Activated CD8-positive, alpha-beta memory T cell treated with anti-CD3 and anti-CD28 coated beads, Interleukin-2, amount 50 U/mL, for 24 hours (primary cell): Measurements from ENCODE around the gene RGS13.

Experiments used
- DNase-seq: peaks from one replicate; pipeline ENCODE4 v3.0.0-alpha.2; 2020; ENCODE audit errors: extremely low read depth

Gene RGS13, protein sequence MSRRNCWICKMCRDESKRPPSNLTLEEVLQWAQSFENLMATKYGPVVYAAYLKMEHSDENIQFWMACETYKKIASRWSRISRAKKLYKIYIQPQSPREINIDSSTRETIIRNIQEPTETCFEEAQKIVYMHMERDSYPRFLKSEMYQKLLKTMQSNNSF

DNA sequence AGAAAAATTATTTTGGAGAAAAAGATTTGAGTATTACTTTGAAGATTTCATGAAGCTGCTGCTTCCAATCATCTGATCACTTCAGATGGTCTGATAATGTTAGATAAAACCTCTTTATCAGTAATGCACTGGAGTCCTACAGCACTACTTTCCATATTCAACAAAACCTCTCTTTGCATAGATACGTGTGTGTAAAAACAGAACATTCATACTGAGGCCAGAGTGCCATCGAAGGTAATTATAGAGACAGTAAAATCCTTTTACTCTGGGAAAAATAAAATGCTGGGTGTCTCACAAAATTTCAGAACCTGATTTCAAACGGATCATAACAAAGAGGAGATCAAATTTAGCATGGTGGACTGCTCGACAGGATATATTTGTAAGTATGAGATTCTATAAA, at the start of gene RGS13:
Gene RGS13 (plus strand): TSS at position 209 of the 400 bp plus-strand sequence. CDS start 8,188 bp downstream, outside the sequence.
- no peak for DNase-seq

DNA sequence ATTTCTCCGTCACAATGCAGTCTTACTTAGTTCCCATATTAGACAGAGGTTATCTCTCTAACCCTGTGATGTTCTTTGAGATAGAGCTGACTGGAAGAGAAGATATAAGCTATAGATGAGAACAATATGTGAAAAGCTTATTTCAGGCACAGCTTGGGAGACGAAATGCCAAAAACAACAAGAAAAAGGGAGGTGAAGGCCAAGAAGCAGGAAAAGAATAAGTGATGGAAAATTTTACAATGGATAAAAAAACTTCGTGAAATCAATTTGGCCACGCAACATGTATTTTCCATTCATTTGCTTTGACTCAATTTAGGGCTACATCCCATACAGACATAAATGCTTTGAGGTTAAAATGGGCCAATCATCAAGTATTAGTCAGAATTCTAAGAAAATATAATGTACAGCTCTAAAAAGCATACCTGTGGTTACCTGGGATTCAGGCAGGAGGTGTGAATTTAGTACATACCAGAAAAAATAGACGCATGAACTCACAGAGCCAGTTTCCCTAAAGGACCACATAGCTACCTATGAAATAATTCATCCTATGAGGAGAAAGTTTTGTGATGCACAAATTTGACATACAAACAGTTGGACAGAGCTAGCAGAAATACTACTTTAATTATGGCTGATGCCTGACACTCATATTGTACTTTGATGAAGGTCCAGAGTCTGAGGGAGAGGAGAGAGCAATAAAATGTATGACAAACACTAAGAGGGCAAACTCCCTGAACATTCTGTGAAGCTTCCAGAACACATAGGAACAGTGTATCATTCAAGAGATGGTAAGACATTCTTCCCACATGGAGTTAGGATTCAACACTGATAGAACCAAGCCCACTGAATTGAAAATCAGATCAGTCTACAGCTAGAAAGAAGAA, 48.3 kb upstream of the RGS13 start:
- DNase-seq, result no peak

DNA sequence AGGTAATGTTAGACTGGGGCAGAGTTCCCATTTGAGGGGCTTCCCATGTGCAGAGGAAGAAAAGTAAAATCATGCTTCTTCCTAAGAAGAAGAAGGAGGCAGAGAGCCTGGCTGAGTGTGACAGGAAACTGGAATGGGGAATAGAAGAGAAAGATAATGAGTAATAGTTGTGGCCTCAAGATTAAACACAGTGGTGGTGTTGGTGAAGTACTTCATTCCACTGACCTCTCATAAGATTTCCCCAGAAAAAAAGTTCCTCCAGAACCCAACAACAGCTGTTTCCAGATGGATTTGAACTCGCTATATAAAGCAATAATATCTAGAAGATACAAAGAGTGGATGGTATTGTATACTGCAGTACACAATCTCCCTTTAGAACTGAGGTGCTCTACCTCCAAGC, 47.4 kb upstream of the RGS13 start:
- DNase-seq, result no peak

DNA sequence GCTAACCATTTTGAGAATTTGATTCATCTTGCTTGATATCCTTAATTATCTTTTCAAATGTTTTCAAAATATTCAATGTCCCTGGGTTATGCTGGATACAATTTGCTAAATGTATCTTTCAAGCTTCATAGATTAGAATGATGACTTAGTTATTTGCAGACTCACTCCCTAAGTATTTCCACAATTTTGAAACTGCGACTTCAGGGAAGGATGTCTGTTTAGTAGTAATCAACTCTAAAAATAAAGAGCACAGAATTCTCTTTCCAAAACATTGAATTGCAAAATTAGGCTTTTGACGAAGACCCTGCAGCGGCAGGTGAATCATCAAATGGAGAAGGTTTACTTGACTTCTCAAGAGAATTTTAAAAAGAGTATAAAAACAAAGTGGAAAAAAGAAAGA, 46.1 kb upstream of the RGS13 start:
- no peak for DNase-seq

DNA sequence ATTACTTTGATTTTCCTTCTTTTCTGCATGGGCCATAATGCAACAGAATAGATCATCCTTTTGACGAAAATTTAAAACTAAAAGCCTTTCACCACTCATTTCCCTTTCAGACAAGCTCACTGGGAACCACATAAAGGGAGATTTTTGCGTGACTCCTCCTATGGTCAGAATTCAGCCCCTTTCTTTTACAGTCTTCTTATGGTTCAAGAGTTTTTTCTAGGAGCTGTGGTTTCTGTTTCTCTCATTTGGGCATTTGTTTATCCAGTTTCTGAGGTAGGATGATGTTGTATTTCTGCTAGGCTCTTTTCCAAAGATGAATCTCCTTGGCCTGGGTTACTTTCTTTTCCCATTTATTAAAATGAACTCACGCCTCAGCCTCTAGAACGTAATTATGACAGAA, 43.4 kb upstream of the RGS13 start:
- DNase-seq, result no peak

DNA sequence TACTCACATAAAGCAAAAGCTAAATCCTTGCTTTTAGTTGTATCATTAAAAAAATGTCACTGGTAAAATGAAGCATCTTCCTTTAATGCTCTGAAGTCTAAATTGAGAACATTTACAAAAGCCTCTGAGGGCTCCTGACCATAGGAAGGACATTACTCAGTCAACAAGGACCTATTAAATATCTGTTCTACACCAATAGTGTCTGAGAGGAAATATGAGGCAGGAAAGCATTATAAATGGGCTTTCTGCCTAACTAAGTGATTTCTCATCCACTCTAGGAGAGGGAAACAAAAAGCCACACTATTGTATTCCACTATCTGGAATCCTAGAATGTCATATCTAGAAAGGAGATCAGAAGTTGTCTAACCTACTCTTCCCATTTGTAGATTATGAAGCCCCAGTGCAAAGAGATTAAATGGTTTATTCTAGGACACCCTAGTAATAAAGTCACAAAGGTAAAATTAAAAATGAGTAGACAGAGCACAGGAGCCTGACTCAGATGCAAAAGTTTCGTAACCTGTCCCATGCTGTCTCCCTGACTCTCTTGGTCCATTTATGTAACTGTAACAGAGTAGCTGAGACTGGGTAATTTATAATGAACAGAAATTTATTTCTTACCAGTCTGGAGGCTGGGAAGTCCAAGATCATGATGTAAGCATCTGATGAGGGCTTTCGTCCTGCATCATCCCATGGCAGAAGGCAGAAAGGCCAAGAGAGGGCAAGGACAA, 42.8 kb upstream of the RGS13 start:
- DNase-seq, result no peak

DNA sequence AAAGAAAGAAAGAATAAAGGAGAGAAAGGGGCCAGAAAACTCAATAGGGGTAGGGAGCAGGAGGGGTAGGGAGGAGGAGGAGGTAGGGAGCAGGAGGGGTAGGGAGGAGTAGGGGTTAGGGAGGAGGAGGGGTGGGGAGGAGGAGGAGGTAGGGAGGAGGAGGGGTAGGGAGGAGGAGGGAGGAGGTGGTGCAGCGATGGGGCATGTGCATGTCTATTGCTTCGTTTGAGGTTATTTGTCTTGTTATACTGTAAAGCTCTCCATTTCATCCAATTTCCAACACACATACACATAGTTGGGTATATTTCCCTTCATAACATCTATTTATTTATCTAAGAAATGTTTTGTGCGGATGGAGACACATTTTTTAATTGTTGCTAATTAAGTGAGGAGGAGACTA, 40.6 kb upstream of the RGS13 start:
- DNase-seq, result no peak

DNA sequence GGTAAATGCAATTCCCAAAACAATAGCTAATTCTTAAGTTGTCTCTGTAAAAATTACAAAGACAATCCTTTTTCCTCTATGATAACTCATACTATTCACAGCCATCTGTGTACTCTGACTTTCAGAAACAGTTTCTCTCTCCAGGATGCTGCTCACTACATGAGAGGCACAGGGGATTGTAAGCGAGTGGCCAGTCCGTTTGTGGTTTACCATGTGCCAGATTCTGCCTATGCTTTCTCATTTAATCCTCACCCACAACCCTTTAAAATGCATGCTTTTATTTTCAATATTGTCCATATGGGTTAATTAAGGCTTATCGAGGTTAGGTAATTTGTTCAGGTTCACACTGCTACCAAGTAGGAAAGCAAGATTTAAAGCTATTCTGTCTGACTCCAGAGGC, 37.4 kb upstream of the RGS13 start:
- no peak for DNase-seq

DNA sequence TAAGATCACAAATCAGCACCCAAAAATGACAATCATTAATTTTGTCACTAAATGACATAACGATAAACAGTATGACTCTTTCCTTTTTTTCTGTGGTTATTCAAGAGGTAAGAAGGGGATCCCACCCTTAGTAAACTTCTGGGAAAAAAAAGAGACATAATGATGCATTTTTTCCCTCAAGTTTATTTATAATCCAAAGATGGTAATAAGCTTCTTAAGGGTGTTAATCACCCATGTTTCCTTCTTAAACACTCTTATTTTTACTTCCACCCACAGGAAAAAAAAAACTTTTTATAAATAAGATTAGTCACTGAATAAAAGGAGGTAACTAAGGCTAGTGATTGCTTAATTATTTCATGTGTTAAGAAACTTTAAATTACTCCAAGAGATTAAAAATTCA, 35.7 kb upstream of the RGS13 start:
- DNase-seq, result no peak

DNA sequence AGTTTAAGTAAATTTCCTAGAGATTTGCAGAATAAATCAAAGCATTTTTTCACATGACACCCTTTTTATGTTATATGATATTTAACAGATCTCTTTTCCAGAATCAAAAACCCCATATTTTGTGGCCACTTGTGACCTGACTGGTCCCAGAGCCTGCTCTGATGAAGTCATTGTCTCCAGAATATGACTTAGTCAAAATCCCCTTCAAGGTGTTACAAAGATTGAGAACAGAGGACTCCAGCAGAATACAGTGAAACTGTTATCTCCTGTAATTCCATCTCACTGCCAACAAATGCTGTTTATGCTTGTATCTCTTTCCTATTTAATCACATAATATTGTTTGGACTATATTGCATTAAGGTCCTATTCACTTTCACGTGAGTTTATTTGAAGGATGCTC, 34.8 kb upstream of the RGS13 start:
- DNase-seq, result no peak

DNA sequence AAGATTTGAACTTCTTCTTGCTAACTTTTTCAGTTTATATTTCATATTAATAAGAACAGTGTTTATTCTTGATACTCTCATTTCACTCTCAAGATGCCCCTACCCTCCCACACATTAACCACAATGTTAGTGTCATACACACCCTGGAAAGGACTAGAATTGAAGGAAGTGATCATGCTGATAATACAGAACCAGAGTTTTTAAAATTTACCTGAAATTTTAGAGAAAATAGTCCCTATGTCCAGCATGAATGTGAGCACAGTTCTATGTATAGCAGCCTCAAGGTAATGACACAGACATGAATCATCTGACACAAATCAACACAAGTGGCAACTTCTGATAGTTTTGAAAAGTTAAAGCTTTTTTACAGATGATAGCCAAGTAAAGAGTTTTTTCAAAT, 34.4 kb upstream of the RGS13 start:
- no peak for DNase-seq

DNA sequence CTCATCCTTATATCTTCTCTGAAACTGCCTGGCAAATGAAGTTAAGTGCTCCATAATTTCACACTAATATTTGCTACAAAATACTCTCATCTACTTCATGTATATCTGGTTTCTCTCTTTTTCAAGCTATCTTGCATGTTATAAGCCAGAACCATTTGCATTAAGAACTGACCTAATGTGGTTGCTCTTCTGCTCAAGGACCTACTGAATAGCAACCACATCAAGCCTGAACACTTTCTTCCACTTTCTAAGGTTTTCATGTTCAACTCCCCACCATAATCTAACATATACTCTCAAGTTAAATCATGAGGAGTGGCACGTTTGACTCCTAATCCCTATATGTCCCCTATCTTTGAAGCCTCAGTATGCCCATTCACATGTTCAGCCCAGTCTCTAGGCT, 33.2 kb upstream of the RGS13 start:
- no peak for DNase-seq

DNA sequence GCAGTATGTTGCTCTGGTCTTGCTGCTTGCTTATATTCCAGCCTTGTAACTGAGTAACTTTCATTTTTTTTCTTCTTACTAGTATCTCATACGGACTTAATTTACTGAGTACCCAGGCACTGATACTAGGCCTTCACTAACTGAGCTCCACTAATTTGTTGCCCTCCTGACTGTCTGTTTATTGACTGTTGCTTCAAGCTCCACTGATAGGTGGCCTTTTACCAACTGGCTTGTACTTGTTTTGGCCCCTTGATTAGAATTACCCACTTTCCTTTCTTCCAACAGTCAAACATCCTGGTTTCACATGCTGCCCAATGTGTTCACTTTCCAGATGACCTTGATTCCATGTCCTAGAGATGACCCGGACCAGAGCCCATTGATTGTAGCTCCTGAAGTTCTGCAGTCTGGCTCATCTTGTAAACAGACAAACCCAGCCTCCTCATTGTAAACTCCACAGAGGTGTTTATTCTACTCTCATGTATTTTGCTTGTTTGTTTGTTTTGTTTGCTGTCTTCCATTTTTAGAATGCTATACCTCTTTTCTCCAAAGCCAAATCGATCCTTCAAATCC, 32.6 kb upstream of the RGS13 start:
- DNase-seq, result no peak

DNA sequence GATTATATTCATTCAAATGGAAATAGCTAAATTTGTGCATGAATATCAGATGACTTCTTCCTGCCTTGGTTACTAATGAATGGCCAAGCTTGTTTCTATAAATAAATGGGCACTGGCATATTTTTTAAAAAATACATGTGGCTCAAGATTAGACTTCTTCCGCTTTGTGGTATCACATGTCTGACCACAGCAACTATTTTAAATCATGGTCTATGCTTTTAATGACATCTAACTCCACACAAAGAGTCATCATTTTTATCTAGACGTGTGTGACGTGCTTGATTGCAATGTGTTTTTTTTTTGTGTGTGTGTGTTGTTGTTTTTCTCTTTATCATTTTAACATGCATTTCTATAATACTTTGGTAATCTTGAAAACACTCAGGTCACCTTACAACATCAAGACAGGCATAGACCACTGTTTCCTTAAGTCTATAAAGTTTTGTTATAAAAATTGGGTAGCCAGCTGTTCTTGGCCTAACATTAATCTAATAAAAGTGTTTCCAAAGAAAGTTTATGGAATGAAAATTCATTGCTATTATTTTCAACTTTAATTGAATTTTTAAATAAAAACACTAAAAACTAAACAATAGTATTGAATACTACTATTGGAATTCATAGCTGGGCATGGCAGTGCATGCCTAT, 30.8 kb upstream of the RGS13 start:
- DNase-seq, result no peak

DNA sequence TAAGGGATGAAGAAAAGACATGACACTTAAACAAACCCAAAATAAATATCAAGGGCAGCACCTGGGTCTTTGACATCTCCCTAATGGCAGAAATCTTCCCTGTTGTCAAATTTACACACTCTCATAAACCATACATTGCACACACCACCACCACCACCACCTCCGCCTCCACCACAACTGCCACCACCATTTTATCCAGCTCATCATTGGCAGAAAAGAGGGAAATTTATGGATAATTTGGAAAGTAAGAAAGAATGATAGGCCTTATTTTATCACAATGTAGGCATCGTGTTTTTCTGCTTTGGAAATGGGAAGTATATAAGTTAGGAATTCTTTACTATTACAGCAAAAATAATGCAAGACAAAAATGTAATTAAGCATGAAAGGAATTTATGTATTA, 27.3 kb upstream of the RGS13 start:
- DNase-seq, result no peak

DNA sequence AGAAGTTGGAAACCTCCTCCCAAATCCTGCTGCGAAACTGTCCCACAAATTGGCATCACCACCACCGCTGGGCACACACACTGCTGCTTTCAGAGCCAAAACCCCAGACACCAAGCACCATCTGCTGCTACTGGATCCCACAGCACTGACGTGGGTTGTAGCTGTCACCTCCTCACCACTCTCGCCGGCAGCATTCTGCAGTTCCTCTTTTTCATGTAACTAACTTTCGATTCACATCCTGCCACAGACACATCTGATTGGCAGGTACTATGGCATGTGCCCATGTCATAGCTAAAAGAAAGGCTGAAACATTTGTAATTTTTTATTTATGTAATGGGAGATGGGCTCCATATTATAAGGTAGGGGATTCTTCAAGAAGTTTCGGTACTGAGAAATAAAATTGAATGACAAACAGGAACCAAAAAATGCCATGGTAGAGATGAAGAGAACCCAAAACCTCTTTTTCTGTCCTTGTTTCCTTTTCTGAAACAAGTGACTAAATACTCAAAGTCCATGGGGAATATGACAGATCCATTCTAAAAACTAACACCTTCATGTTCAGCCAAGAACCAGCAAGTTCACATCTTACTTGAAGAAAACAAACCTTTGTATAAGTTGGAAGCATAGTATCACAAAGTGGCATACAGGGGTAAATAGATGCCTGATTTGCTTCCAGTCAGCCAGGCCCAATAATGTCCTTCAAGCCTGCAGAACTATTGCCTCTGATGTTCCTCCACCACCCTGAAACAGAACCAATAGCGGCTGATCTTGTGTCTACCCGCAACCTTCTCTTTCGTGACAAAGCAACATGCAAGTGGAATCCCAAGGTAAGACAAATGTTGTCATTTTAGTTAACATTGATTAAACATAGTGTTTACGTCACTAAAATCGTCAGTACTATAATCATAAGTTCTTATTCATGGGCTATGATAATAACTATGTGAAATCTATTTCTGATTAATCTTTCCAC, 26.6 kb upstream of the RGS13 start:
- peak; percentile 2 for DNase-seq

DNA sequence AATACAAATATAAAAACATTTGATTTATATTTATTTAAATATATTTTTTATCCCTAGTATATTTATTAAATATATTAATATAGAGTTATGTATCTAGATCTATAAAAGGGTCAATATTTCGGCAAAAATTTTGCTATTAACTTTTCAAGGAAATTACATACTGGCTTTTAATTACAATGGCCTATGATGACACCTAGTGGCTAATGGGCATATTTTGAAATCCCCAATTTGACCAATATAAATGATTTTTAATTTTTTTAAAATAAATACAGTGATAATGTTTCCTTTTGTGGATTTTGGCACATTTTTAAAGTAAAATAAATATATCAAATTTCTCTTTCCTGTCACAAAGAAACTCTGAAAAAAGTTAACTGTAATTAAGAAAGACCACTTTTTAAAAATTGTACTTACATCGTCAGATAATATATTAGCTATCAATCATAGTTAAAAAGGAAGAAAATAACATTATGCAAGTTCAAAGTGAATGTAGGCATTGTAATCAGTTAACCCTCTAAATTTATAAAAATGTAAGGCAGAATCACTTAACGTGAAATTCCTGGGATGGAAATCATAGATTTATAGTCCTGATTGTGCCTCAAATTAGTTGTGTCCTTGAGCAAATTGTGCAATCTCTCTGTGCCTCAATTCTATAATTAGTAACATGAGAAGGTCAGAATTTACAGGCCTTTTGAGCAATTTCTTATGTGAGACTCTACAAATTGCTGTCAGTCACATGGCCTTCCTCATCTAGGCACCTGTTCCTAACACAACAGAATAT, 25.6 kb upstream of the RGS13 start:
- DNase-seq, result no peak

DNA sequence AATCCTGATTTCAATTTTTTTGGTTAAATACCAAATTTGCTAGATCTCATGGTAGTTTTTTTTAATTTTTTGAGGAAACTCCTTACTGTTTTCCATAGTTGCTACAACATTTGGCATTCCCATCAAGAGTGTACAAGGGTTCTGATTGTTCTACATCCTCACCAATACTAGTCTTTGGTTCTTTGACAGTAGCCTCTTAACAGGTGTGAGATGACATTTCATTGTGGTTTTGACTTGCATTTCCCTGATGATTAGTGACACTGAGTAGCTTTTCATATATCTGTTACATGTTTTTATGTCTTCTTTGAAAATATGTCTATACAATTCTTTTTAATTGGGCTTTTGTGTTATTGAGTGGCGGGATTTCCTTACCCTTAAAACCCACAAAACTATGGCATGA, 20.9 kb upstream of the RGS13 start:
- DNase-seq, result no peak

DNA sequence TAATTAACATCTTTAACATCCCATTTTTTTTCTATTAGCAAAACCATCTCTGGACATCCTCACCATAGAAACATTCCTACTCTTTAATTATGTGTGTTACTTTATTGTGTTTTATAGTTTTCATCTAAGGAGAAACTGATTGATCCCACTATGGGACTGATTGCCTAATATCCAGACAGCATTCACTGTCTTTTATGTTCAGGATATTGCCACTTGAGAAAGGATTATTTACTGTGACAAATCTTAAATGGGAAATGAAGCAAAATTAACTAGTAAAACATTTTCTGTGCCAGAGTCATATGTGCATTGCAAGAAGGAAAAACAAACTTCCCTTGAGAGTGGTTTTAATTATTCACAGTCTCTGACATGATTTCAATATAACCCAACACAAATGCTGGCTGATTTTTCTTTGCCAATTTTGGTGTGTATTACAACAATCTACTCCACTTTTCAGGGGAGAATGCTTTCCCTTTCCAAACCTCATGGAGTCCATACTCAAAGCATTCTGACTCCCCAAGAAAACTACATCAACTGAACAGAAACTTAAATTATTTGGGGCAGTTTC, 15.8 kb upstream of the RGS13 start:
- DNase-seq, result no peak
